MG63 (cell line): Measurements from ENCODE around the gene DYNC1H1. TPM values are rescaled to one million over a fixed set of nuclear protein-coding genes. Genes with fewer than 3 reads are reported as not detected.

Experiments used
- DNase-seq: peaks from one replicate; pipeline ENCODE4 v3.0.0-alpha.2; 2020
- H3K27me3 ChIP-seq: fragments of 250-450 bp; sonication (Bioruptor Pico); 2 replicates; pipeline ENCODE4 v1.5.1; 2020; ENCODE audit warnings: mild to moderate bottlenecking, moderate library complexity
- H3K36me3 ChIP-seq: fragments of 250-450 bp; sonication (Bioruptor Pico); 2 replicates; pipeline ENCODE4 v1.5.1; 2020; ENCODE audit warnings: mild to moderate bottlenecking, moderate library complexity
- H3K4me3 ChIP-seq: fragments of 250-450 bp; sonication (Bioruptor Pico); 2 replicates; pipeline ENCODE4 v1.5.1; 2020; ENCODE audit warnings: mild to moderate bottlenecking, moderate library complexity
- H3K9me3 ChIP-seq: fragments of 250-450 bp; sonication (Bioruptor Pico); 2 replicates; pipeline ENCODE4 v1.5.1; 2020; ENCODE audit warnings: mild to moderate bottlenecking, moderate library complexity
- total RNA-seq: library from RNA; depleted of rRNA; stranded (reverse); fragments of >200 nt; shearing (Covaris generic); gene quantifications from 2 replicates; pipeline ENCODE4 v1.2.3, GENCODE V29; 2014; ENCODE audit warnings: low replicate concordance

The DYNC1H1 gene
- total RNA-seq, 1 experiment from 2014 or later: 108 TPM

DNA sequence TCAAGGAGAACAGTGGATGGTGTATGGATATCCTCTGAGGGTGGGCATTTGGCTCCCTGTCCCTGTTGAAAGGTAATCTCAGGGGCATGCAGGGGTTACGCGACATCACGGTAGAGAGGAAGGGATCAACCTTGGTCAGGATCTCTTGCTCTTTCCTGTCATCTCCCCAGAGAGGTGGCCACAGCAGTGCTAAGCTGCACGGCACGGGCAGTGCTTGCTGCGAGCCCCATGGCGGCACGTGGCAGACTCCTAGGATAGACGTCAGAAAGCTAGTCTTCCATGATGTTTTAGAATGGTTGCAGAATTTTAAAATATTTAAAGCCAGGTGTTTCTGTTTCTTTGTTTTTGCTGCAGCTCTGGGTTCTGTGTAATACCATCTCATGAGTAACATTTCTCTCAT is 41.0 kb downstream of the DYNC1H1 start:
- peaks cover 59% of the 10 kb centered on the region for H3K36me3 ChIP-seq
- H3K27me3 ChIP-seq: no peaks in the 10 kb centered on the region
- DNase-seq: no peak

GRCh38 chr14:102007916-102008418 is 43.6 kb downstream of the DYNC1H1 start:
- no peaks in the 10 kb centered on the region for H3K27me3 ChIP-seq
- H3K4me3 ChIP-seq: no peak overlapping the region
- no peak for DNase-seq
- H3K9me3 ChIP-seq: no peaks in the 10 kb centered on the region
- peaks cover 55% of the 10 kb centered on the region for H3K36me3 ChIP-seq

More for the DNA sequence above, 41.0 kb downstream of the DYNC1H1 start:
- H3K4me3 ChIP-seq: no peak overlapping the region
- no peaks in the 10 kb centered on the region for H3K9me3 ChIP-seq

GRCh38 chr14:102008891-102009290 is 44.5 kb downstream of the DYNC1H1 start:
- no peak overlapping the region for H3K4me3 ChIP-seq
- no peaks in the 10 kb centered on the region for H3K9me3 ChIP-seq
- no peak for DNase-seq
- no peaks in the 10 kb centered on the region for H3K27me3 ChIP-seq
- peaks cover 49% of the 10 kb centered on the region for H3K36me3 ChIP-seq

GRCh38 chr14:102011631-102012030 is 47.3 kb downstream of the DYNC1H1 start:
- Histone ChIP-seq H3K4me3 (no peak overlapping the region), H3K27me3 (no peaks in the 10 kb centered on the region), H3K36me3 (peaks cover 50% of the 10 kb centered on the region), H3K9me3 (no peaks in the 10 kb centered on the region)
- DNase-seq: no peak

- DNase-seq: no peak
- H3K9me3 ChIP-seq: no peaks in the 10 kb centered on the region
- H3K4me3 ChIP-seq: no peak overlapping the region
- no peaks in the 10 kb centered on the region for H3K27me3 ChIP-seq
- H3K36me3 ChIP-seq: peaks cover 48% of the 10 kb centered on the region
Observed at GRCh38 chr14:102012336-102012735, 48.0 kb downstream of the DYNC1H1 start.

- H3K9me3 ChIP-seq: no peaks in the 10 kb centered on the region
- peaks cover 49% of the 10 kb centered on the region for H3K36me3 ChIP-seq
- no peak overlapping the region for H3K4me3 ChIP-seq
- peak; percentile 26 for DNase-seq
- no peaks in the 10 kb centered on the region for H3K27me3 ChIP-seq
Observed at GRCh38 chr14:102013669-102014200, 49.4 kb downstream of the DYNC1H1 start.

DNA sequence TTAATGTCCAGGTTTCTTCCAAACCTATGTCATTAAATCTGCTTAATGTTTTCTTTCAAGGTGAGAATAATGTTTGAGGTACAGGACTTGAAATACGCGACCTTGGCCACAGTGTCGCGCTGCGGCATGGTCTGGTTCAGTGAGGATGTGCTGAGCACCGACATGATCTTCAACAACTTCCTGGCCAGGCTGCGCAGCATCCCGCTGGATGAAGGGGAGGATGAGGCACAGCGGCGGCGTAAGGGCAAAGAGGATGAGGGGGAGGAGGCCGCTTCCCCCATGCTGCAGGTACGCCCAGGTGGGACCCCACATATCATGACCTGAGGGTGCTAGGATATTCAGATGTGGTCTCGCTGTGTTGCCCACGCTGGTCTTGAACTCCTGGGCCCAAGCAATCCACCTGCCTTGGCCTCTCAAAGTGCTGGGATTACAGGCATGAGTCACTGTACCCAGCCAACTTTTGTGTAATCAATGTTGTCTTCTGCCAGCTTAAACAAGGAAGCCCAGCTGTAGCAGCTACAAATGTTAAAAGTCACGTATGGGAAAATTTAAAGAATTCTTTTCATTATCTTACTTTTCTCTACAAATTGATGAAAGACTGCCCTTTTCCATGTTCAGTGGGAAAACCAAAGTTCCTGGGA is 50.8 kb downstream of the DYNC1H1 start:
- H3K36me3 ChIP-seq: peaks cover 53% of the 10 kb centered on the region
- H3K9me3 ChIP-seq: no peaks in the 10 kb centered on the region
- H3K27me3 ChIP-seq: no peaks in the 10 kb centered on the region
- H3K4me3 ChIP-seq: no peak overlapping the region
- DNase-seq: no peak

DNA sequence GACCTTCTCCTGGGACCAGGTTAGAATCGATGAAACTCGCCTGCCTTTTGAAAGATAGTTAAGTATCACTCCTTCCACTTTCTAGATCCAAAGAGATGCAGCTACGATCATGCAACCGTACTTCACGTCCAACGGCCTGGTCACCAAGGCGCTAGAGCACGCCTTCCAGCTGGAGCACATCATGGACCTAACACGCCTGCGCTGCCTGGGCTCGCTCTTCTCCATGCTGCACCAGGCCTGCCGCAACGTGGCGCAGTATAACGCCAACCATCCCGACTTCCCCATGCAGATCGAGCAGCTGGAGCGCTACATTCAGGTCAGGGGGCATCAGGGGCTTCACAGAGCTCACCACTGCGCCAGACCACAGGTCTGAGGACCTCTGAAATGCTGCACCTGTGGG is 51.4 kb downstream of the DYNC1H1 start:
- no peak for DNase-seq
- Histone ChIP-seq H3K27me3 (no peaks in the 10 kb centered on the region), H3K4me3 (no peak overlapping the region), H3K36me3 (peaks cover 54% of the 10 kb centered on the region), H3K9me3 (no peaks in the 10 kb centered on the region)

DNA sequence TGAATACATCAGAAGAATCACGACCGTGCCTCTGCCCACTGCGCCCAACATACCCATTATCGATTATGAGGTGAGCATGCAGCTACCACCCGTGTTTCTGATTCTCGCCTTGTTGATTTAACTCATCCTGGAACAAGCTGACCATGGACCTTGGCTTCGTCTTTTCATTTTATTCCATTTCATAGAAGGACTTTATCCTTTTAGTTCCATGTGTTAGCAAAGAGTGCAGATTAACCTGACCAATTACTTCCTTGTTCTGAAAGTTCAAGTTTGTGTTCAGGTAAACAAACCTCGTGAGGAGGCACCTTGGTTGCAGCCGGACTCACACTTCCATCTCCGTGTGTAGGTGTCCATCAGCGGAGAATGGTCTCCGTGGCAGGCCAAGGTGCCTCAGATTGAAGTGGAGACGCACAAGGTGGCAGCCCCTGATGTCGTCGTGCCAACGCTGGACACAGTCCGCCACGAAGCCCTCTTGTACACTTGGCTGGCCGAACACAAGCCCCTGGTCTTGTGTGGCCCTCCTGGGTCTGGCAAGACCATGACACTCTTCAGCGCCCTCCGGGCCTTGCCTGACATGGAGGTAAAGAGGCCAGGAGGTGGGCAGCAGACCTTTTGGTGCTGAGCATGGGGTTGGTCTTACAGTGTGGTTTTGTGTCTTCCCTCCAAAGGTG is 52.2 kb downstream of the DYNC1H1 start:
- no peak for DNase-seq
- H3K36me3 ChIP-seq: peaks cover 59% of the 10 kb centered on the region

DNA sequence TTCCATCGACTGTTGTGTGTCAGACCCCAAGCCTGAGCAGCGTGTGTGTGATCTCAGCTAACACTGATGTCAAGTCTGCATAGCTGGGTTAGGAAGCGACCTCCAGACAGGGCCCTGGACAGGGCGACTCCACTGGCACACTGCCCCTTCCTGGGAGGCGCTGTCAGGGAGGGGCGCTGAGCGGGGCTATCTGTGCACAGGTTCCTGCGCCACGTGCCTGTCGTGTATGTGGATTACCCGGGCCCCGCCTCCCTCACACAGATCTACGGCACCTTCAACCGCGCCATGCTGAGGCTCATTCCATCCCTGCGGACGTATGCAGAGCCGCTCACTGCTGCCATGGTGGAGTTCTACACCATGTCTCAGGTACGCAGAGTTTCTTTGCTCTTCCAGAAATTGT is 53.9 kb downstream of the DYNC1H1 start:
- H3K9me3 ChIP-seq: no peaks in the 10 kb centered on the region
- no peaks in the 10 kb centered on the region for H3K27me3 ChIP-seq
- H3K4me3 ChIP-seq: no peak overlapping the region
- DNase-seq: no peak
- peaks cover 62% of the 10 kb centered on the region for H3K36me3 ChIP-seq

More for the DNA sequence above, 52.2 kb downstream of the DYNC1H1 start:
- H3K27me3 ChIP-seq: no peaks in the 10 kb centered on the region
- no peak overlapping the region for H3K4me3 ChIP-seq
- no peaks in the 10 kb centered on the region for H3K9me3 ChIP-seq

DNA sequence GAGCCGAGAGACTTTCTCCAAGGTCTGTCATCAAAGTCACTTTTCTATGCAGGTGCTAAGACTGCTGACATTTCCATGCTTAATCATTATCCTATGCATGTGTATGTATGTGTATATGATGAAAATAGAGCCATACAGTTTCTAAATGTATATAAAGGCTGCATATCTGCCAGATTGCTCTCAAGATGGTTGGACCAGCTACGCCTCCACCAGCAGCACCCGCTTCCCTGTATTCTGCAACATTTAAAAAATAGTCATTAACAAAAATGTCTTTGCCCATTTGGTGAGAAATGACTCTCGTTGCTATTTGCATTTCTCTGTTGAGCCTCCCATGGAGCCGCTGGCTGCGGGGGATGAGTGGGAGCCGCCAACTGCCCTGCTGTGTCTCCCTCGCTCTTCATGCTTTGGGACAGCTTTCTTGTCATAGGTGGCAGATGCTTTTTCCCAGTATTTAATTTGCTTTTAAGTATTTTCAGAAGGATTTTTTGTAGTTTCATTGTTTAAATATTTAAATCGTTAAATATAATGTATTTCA is 54.7 kb downstream of the DYNC1H1 start:
- Histone ChIP-seq H3K4me3 (no peak overlapping the region), H3K9me3 (no peaks in the 10 kb centered on the region), H3K36me3 (peaks cover 68% of the 10 kb centered on the region), H3K27me3 (no peaks in the 10 kb centered on the region)
- no peak for DNase-seq

GRCh38 chr14:102020058-102020971 is 55.9 kb downstream of the DYNC1H1 start:
- Histone ChIP-seq H3K36me3 (peaks cover 70% of the 10 kb centered on the region), H3K4me3 (no peak overlapping the region), H3K9me3 (no peaks in the 10 kb centered on the region), H3K27me3 (no peaks in the 10 kb centered on the region)
- DNase-seq: peak; percentile 62

GRCh38 chr14:102026934-102027333 is 62.6 kb downstream of the DYNC1H1 start:
- Histone ChIP-seq H3K4me3 (no peak overlapping the region), H3K27me3 (no peaks in the 10 kb centered on the region), H3K36me3 (peaks cover 62% of the 10 kb centered on the region), H3K9me3 (no peaks in the 10 kb centered on the region)
- no peak for DNase-seq

DNA sequence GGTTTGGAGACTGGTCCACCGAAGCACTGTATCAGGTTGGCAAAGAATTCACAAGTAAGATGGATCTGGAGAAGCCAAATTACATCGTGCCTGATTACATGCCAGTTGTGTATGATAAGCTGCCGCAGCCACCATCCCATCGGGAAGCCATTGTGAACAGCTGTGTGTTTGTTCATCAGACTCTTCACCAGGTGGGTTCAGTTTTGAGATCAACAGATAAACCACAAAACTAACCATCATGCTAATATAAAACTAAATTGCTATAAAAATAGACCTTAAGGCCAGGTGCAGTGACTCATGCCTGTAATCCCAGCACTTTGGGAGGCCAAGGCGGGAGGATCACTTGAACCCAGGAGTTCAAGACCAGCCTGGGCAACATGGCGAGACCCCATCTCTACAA is 63.6 kb downstream of the DYNC1H1 start:
- H3K36me3 ChIP-seq: peaks cover 63% of the 10 kb centered on the region
- H3K9me3 ChIP-seq: no peaks in the 10 kb centered on the region
- H3K27me3 ChIP-seq: no peaks in the 10 kb centered on the region
- DNase-seq: no peak
- H3K4me3 ChIP-seq: no peak overlapping the region

GRCh38 chr14:102028733-102029132 is 64.4 kb downstream of the DYNC1H1 start:
- Histone ChIP-seq H3K9me3 (no peaks in the 10 kb centered on the region), H3K27me3 (no peaks in the 10 kb centered on the region), H3K4me3 (no peak overlapping the region), H3K36me3 (peaks cover 63% of the 10 kb centered on the region)
- DNase-seq: peak; percentile 26

DNA sequence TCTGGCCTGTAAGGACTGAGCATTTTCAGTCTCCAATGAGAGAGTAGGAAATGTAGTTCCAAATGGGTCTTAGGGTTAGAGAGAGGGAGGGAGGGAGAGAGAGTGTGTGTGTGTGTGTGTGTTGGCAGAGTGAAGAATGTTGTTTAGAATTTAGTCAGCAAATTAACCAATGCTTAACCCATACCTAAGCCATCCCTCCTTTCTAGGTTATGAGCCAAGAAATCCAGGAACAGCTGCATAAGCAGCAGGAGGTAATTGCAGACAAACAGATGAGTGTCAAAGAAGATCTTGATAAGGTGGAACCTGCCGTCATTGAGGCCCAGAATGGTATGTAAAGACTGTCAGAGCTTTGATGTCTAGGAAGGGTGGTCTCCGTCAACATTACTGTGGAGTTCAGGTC is 65.6 kb downstream of the DYNC1H1 start:
- H3K36me3 ChIP-seq: peaks cover 63% of the 10 kb centered on the region

More for the DNA sequence above, 65.6 kb downstream of the DYNC1H1 start:
- no peaks in the 10 kb centered on the region for H3K9me3 ChIP-seq
- DNase-seq: peak; percentile 16
- no peak overlapping the region for H3K4me3 ChIP-seq
- no peaks in the 10 kb centered on the region for H3K27me3 ChIP-seq
